Smooth muscle cell (in vitro differentiated cells): ENCODE results near the gene TDRD3. TPM values are rescaled to one million over a fixed set of nuclear protein-coding genes. Genes with fewer than 3 reads are reported as not detected.

Experiments
- DNase-seq: peaks from one replicate; lab custom pipeline; 2025; ENCODE audit not compliant: unreplicated experiment; lab: John Stamatoyannopoulos, UW
- H2AFZ ChIP-seq: fragments of 200-600 bp; sonication (generic); 2 replicates; pipeline ENCODE4 v1.6.0; 2016; ENCODE audit warnings: antibody characterized with exemption, low read depth, mild to moderate bottlenecking
- H3F3A ChIP-seq: fragments of 200-600 bp; sonication (generic); 2 replicates; pipeline ENCODE4 v1.6.0; 2017; ENCODE audit warnings: antibody characterized with exemption, low read depth
- H3K27ac ChIP-seq: fragments of 200-600 bp; sonication (generic); 2 replicates; pipeline ENCODE4 v1.5.1; 2016; ENCODE audit warnings: low read depth, mild to moderate bottlenecking
- H3K27me3 ChIP-seq: fragments of 200-600 bp; sonication (generic); 2 replicates; pipeline ENCODE4 v1.6.1; 2016; ENCODE audit warnings: low read depth, mild to moderate bottlenecking
- H3K36me3 ChIP-seq: fragments of 200-600 bp; sonication (generic); 2 replicates; pipeline ENCODE4 v1.5.1; 2016; ENCODE audit warnings: low read depth
- H3K4me1 ChIP-seq: fragments of 200-600 bp; sonication (generic); 2 replicates; pipeline ENCODE4 v1.5.1; 2016; ENCODE audit warnings: low read depth
- H3K4me2 ChIP-seq: fragments of 200-600 bp; sonication (generic); 2 replicates; pipeline ENCODE4 v1.6.0; 2016; ENCODE audit warnings: mild to moderate bottlenecking
- H3K4me3 ChIP-seq: fragments of 200-600 bp; sonication (generic); 2 replicates; pipeline ENCODE4 v1.5.1; 2016; ENCODE audit warnings: mild to moderate bottlenecking
- H3K79me2 ChIP-seq: fragments of 200-600 bp; sonication (generic); 2 replicates; pipeline ENCODE4 v1.6.0; 2016; ENCODE audit warnings: low read depth, mild to moderate bottlenecking
- H3K9ac ChIP-seq: fragments of 200-600 bp; sonication (generic); 2 replicates; pipeline ENCODE4 v1.6.0; 2016; ENCODE audit warnings: low read depth
- H3K9me3 ChIP-seq: fragments of 200-600 bp; sonication (generic); replicated peaks from 2 replicates; pipeline ENCODE4 v1.5.1; 2016; ENCODE audit warnings: low read depth
- H4K20me1 ChIP-seq: fragments of 200-600 bp; sonication (generic); 2 replicates; pipeline ENCODE4 v1.6.0; 2016; ENCODE audit warnings: low read depth
- CTCF ChIP-seq: fragments of 200-600 bp; sonication (generic); IDR thresholded peaks from 2 replicates; pipeline ENCODE4 v1.5.1; 2017; ENCODE audit warnings: borderline replicate concordance, mild to moderate bottlenecking, antibody characterized with exemption; ENCODE audit not compliant: insufficient read depth, poor library complexity, severe bottlenecking
- WGBS: methylation state at CpG from one replicate; pipeline ENCODE4 v1.1.7; 2016; ENCODE audit warnings: low lambda C conversion rate; 5-methylcytosine and 5-hydroxymethylcytosine counted together
- polyA plus RNA-seq: library from polyadenylated mRNA; unstranded; fragments of >200 nt; fragmentation: Nextera tagmentation; extraction: Ambion mirVana; gene quantifications from 2 replicates; pipeline ENCODE4 v1.2.1, GENCODE V29; 2016
- total RNA-seq: library from RNA; depleted of rRNA; stranded (reverse); fragments of >200 nt; gene quantifications from 2 replicates; pipeline ENCODE4 v1.2.3, GENCODE V29; 2014

The TDRD3 gene
- total and polyA plus RNA-seq, 2 experiments from 2014 or later, result 7.3 to 20.4 TPM

GRCh38 chr13:60414177-60414576 lies 17.2 kb downstream of the TDRD3 start:
- Histone ChIP-seq H3K27me3 (no peaks in the 10 kb centered on the region), H3K4me2 (no peak overlapping the region), H3K9ac (no peak overlapping the region), H3F3A (no peaks in the 10 kb centered on the region), H3K27ac (no peak overlapping the region), H3K9me3 (no peaks in the 10 kb centered on the region), H3K36me3 (no peaks in the 10 kb centered on the region), H2AFZ (no peak overlapping the region), H3K79me2 (peaks cover 62% of the 10 kb centered on the region), H3K4me1 (no peaks in the 10 kb centered on the region), H4K20me1 (peaks cover 20% of the 10 kb centered on the region), H3K4me3 (no peak overlapping the region)
- TF ChIP-seq CTCF, result no peak
- DNase-seq, result no peak

- Histone ChIP-seq H2AFZ (no peak overlapping the region), H3K27me3 (no peaks in the 10 kb centered on the region), H3K4me2 (no peak overlapping the region), H3K79me2 (peaks cover 53% of the 10 kb centered on the region), H3K9ac (no peak overlapping the region), H4K20me1 (peaks cover 4% of the 10 kb centered on the region), H3K9me3 (no peaks in the 10 kb centered on the region), H3K27ac (no peak overlapping the region), H3K36me3 (no peaks in the 10 kb centered on the region), H3K4me1 (no peaks in the 10 kb centered on the region), H3K4me3 (no peak overlapping the region), H3F3A (no peaks in the 10 kb centered on the region)
- 93% methylated on average over 2 of the region's 2 CpGs for WGBS
- no peak for TF ChIP-seq CTCF
- no peak for DNase-seq
Measured at GRCh38 chr13:60417734-60418133, 20.7 kb downstream of the TDRD3 start.

GRCh38 chr13:60418954-60419353 lies 21.9 kb downstream of the TDRD3 start:
- H3K9ac ChIP-seq, result no peak overlapping the region
- no peak overlapping the region for H2AFZ ChIP-seq
- H3K4me1 ChIP-seq, result no peaks in the 10 kb centered on the region
- H3K9me3 ChIP-seq, result no peaks in the 10 kb centered on the region
- no peaks in the 10 kb centered on the region for H3F3A ChIP-seq
- H3K27me3 ChIP-seq, result no peaks in the 10 kb centered on the region
- peaks cover 42% of the 10 kb centered on the region for H3K79me2 ChIP-seq
- no peak for TF ChIP-seq CTCF
- peaks cover 4% of the 10 kb centered on the region for H4K20me1 ChIP-seq
- no peaks in the 10 kb centered on the region for H3K36me3 ChIP-seq
- 98% methylated on average over 2 of the region's 2 CpGs for WGBS
- no peak overlapping the region for H3K27ac ChIP-seq
- H3K4me3 ChIP-seq, result no peak overlapping the region
- DNase-seq, result no peak
- H3K4me2 ChIP-seq, result no peak overlapping the region

GRCh38 chr13:60425332-60425731 lies 28.3 kb downstream of the TDRD3 start:
- Histone ChIP-seq H3K4me3 (no peak overlapping the region), H2AFZ (no peak overlapping the region), H4K20me1 (peaks cover 7% of the 10 kb centered on the region), H3K36me3 (no peaks in the 10 kb centered on the region), H3K4me2 (no peak overlapping the region), H3F3A (no peaks in the 10 kb centered on the region), H3K27ac (no peak overlapping the region), H3K4me1 (no peaks in the 10 kb centered on the region), H3K27me3 (no peaks in the 10 kb centered on the region), H3K9me3 (no peaks in the 10 kb centered on the region), H3K79me2 (peaks cover 2% of the 10 kb centered on the region), H3K9ac (no peak overlapping the region)
- 91% methylated on average over 4 of the region's 4 CpGs for WGBS
- TF ChIP-seq CTCF, result no peak
- no peak for DNase-seq
